ENCODE measurements around the gene TNXB. TPM values are rescaled to one million over a fixed set of nuclear protein-coding genes. Genes with fewer than 3 reads are reported as not detected.
"Not testable (repeated sequence)": the region's sequence is repeated elsewhere in the genome, so short reads cannot be mapped to it uniquely, and the experiment has no call there.

Gene TNXB
- total RNA-seq, 2 donors from 2014 or later, result 4.0 to 9.3 TPM

DNA sequence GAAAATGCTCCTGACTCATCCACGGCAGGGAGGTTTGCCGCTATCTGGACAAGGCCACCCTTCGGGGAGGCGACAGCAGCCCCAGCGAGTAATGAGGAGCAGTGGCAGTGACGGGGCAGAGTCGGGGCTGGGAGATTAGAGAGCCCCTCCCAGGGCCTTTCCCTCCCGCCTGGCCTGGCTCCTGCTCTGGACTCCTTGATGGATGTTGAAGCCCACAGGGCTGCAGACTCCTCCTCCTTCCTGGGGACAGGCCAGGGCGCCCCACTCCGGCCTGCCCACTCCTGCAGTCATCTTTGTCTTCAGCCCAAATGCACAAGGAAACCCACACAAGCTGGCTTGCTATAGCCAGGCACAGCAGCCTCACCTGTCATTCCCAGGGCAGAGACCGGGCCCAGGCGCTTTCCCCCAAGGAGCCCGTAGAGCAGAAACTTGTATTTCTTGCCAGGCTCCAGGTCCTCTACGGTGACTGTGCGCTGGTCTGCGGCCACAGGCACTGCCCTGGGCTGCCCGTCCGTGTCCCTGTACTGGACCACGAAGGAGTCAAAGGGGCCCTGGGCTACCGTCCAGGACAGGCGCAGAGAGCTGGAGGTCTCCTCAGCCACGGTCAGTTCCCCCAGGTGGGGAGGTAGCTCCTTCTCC, 63.2 kb downstream of the TNXB start:
- Mint-ChIP-seq H3K36me3 (ENCODE audit: low read depth) (no peaks in the 10 kb centered on the region), H3K9me3 (no peaks in the 10 kb centered on the region), H3K4me3 (no peak overlapping the region), H3K4me1 (no peaks in the 10 kb centered on the region), H3K27ac (no peak overlapping the region), H3K27me3 (ENCODE audit: insufficient read depth) (no peaks in the 10 kb centered on the region)
- H3K4me3 ChIP-seq (ENCODE audit: low read length), result no peak overlapping the region
- H3K9ac ChIP-seq (ENCODE audit: extremely low read depth, low read length, poor library complexity, severe bottlenecking), result no peak overlapping the region
- H3K27me3 ChIP-seq (ENCODE audit: control insufficient read depth, insufficient read depth, low read length, poor library complexity, severe bottlenecking), result no peaks in the 10 kb centered on the region
- peak; percentile 52 for DNase-seq
- H3K9me3 ChIP-seq (ENCODE audit: control insufficient read depth, low read length), result no peaks in the 10 kb centered on the region
- H3K4me1 ChIP-seq (ENCODE audit: control insufficient read depth, insufficient read depth, low read length), result no peaks in the 10 kb centered on the region
- no peaks in the 10 kb centered on the region for H3K36me3 ChIP-seq (ENCODE audit: control insufficient read depth, insufficient read depth, low read length)
- 94 to 98% methylated on average over 13 to 22 of the region's 22 CpGs for WGBS, 2 experiments (ENCODE audit: insufficient coverage in 1 of 2, insufficient read length in 1 of 2)
- H3K27ac ChIP-seq (ENCODE audit: low read depth, low read length), result no peak overlapping the region
- TF ChIP-seq, protein P1, sequence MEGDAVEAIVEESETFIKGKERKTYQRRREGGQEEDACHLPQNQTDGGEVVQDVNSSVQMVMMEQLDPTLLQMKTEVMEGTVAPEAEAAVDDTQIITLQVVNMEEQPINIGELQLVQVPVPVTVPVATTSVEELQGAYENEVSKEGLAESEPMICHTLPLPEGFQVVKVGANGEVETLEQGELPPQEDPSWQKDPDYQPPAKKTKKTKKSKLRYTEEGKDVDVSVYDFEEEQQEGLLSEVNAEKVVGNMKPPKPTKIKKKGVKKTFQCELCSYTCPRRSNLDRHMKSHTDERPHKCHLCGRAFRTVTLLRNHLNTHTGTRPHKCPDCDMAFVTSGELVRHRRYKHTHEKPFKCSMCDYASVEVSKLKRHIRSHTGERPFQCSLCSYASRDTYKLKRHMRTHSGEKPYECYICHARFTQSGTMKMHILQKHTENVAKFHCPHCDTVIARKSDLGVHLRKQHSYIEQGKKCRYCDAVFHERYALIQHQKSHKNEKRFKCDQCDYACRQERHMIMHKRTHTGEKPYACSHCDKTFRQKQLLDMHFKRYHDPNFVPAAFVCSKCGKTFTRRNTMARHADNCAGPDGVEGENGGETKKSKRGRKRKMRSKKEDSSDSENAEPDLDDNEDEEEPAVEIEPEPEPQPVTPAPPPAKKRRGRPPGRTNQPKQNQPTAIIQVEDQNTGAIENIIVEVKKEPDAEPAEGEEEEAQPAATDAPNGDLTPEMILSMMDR (conservative IDR thresholded peaks at IDR 0.05), result no peak

DNA sequence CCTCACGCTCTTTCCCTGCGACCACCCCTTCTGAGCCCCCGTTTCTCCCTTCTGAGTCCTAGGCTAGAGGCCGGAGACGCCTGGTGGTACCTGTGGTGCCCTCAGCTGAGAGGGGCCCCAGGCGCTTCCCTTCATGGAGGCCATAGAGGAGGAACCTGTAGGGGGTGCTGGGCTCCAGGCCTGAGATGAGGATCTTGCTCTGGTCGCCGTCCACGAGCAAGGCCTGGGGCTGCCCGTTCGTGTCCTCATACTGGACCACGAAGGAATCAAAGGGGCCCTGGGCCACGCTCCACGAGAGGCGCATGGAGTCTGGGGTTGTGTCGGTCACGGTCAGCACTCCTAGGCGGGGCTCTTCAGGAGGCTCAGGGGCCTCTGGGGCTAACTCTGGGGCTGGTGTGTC, 64.2 kb downstream of the TNXB start:
- H3K9me3 ChIP-seq (ENCODE audit: control insufficient read depth, low read length); DNase-seq; H3K4me1 ChIP-seq (ENCODE audit: control insufficient read depth, insufficient read depth, low read length); H3K4me3 Mint-ChIP-seq; H3K36me3 Mint-ChIP-seq (ENCODE audit: low read depth); H3K9me3 Mint-ChIP-seq; H3K27me3 Mint-ChIP-seq (ENCODE audit: insufficient read depth); H3K27ac ChIP-seq (ENCODE audit: low read depth, low read length); H3K27ac Mint-ChIP-seq; H3K4me1 Mint-ChIP-seq; H3K4me3 ChIP-seq (ENCODE audit: low read length); H3K9ac ChIP-seq (ENCODE audit: extremely low read depth, low read length, poor library complexity, severe bottlenecking); H3K36me3 ChIP-seq (ENCODE audit: control insufficient read depth, insufficient read depth, low read length); H3K27me3 ChIP-seq (ENCODE audit: control insufficient read depth, insufficient read depth, low read length, poor library complexity, severe bottlenecking): not testable (repeated sequence)
- 93 to 100% methylated on average over 2 to 6 of the region's 18 CpGs for WGBS, 2 experiments (ENCODE audit: insufficient coverage in 1 of 2, insufficient read length in 1 of 2)

DNA sequence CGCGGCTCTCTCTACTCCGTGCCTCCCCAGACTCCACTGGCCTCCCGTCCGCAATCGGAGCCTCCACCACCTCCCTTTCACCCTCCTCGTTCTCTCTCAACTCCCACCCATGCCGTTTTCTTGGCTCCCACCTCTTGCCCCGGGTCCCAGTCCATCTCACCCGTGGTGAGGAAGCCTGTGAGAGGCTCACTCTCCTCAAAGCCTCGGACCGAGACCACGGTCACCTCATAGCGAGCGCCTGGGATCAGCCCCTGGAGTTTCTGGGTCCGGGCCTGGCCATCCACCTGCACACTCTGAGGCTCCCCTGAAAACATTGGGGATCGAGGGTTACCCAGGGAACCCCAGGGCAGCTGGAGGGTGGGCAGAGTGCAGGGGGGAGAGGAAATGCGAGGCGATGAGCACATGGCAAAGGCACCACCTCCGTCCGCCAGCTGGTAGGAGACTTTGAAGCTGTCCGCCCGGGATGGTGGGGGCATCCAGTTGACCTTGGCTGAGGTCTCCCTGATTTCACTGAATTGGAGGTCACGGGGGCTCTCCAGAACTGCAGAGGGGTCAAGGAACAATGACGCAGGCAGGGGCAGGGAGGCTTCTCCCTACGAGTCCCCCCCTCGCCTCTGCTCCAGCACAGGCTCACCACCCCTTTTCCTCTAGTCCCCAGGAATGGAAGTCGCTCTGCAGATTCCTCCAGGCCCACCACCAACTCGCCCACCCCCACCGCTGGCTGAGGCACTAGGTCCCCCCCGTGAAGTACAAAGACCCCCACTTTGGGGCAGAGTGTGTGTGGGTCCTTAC, 65.4 kb downstream of the TNXB start:
- WGBS, 2 experiments (ENCODE audit: insufficient coverage in 1 of 2, insufficient read length in 1 of 2), result 92 to 97% methylated on average over 7 to 13 of the region's 31 CpGs
- H3K9me3 ChIP-seq (ENCODE audit: control insufficient read depth, low read length); H3K36me3 ChIP-seq (ENCODE audit: control insufficient read depth, insufficient read depth, low read length); H3K4me3 ChIP-seq (ENCODE audit: low read length); H3K36me3 Mint-ChIP-seq (ENCODE audit: low read depth); H3K27me3 ChIP-seq (ENCODE audit: control insufficient read depth, insufficient read depth, low read length, poor library complexity, severe bottlenecking); H3K27me3 Mint-ChIP-seq (ENCODE audit: insufficient read depth); DNase-seq; H3K27ac ChIP-seq (ENCODE audit: low read depth, low read length); H3K4me3 Mint-ChIP-seq; H3K4me1 Mint-ChIP-seq; H3K4me1 ChIP-seq (ENCODE audit: control insufficient read depth, insufficient read depth, low read length); H3K9ac ChIP-seq (ENCODE audit: extremely low read depth, low read length, poor library complexity, severe bottlenecking); H3K27ac Mint-ChIP-seq; H3K9me3 Mint-ChIP-seq: not testable (repeated sequence)

DNA sequence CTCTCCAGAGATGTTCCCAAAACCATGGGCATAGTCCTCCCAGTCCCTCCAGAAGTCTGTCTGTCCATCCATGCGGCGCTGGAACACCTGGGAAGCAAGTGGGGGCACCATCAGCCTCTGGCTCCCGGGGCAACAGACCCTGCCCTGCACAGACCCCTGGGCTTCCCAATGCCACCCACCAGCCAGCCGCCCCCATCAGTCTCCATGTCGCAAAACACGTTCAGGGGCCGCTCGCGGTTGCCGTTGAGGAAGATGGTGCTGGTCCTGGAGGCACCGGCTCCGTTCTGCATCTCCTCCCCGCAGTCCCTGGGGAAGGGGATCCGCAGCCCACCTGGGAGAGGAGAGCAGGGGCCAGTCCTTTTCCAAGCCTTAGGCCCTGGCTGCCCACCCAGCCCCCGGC, 66.9 kb downstream of the TNXB start:
- not testable (repeated sequence) for H3K36me3 Mint-ChIP-seq (ENCODE audit: low read depth); H3K27ac ChIP-seq (ENCODE audit: low read depth, low read length); H3K4me1 Mint-ChIP-seq; H3K9me3 ChIP-seq (ENCODE audit: control insufficient read depth, low read length); H3K4me1 ChIP-seq (ENCODE audit: control insufficient read depth, insufficient read depth, low read length); DNase-seq; H3K36me3 ChIP-seq (ENCODE audit: control insufficient read depth, insufficient read depth, low read length); H3K4me3 ChIP-seq (ENCODE audit: low read length); H3K9me3 Mint-ChIP-seq; H3K27ac Mint-ChIP-seq; H3K4me3 Mint-ChIP-seq; H3K27me3 Mint-ChIP-seq (ENCODE audit: insufficient read depth); H3K27me3 ChIP-seq (ENCODE audit: control insufficient read depth, insufficient read depth, low read length, poor library complexity, severe bottlenecking); H3K9ac ChIP-seq (ENCODE audit: extremely low read depth, low read length, poor library complexity, severe bottlenecking)
- WGBS, 2 experiments (ENCODE audit: insufficient coverage in 1 of 2, insufficient read length in 1 of 2), result 90% methylated on average over 10 of the region's 15 CpGs; no CpG with 5 or more reads in 1 of the 2 experiments

DNA sequence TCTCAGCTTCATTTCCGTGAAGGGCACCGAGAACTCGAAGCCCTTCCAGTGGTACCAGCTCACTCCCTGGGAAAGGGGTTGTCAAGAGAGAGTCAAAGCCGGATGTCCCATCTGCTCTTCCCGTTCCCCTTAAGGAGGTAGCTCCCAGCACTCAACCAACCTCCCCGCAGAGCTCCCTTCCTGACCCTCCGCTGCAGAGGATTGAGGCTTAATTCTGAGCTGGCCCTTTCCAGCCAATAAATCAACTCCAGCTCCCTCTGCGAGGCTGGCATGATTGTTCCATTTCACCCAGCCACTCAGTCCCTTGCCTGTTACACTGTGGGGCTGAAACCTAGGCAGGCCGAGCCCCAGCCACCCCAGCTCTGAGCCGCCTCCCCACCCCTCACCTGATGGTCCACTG, 67.8 kb downstream of the TNXB start:
- H3K9ac ChIP-seq (ENCODE audit: extremely low read depth, low read length, poor library complexity, severe bottlenecking); H3K4me1 Mint-ChIP-seq; H3K36me3 ChIP-seq (ENCODE audit: control insufficient read depth, insufficient read depth, low read length); H3K4me3 ChIP-seq (ENCODE audit: low read length); H3K27me3 Mint-ChIP-seq (ENCODE audit: insufficient read depth); H3K9me3 ChIP-seq (ENCODE audit: control insufficient read depth, low read length); H3K4me3 Mint-ChIP-seq; H3K4me1 ChIP-seq (ENCODE audit: control insufficient read depth, insufficient read depth, low read length); DNase-seq; H3K9me3 Mint-ChIP-seq; H3K36me3 Mint-ChIP-seq (ENCODE audit: low read depth); H3K27ac ChIP-seq (ENCODE audit: low read depth, low read length); H3K27me3 ChIP-seq (ENCODE audit: control insufficient read depth, insufficient read depth, low read length, poor library complexity, severe bottlenecking): not testable (repeated sequence)
- peak overlapping the region; percentile 52 for H3K27ac Mint-ChIP-seq
- WGBS, 2 experiments (ENCODE audit: insufficient coverage in 1 of 2, insufficient read length in 1 of 2), result 94% methylated on average over 4 of the region's 10 CpGs; no CpG with 5 or more reads in 1 of the 2 experiments

DNA sequence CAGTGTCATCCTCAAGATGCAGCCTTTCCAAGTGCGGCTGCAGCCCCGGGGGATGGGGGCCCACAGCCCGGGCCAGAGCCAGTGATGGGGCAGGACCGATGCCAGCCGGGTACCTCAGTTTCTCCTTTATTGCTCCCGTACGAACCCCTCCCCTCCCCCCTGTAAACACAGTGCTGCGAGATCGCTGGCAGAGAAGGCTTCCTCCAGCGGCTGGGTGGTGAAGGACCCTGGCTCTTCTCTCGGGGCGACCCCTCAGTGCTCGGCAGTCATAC, 68.2 kb downstream of the TNXB start:
- not testable (repeated sequence) for H3K4me3 Mint-ChIP-seq; DNase-seq; H3K27me3 ChIP-seq (ENCODE audit: control insufficient read depth, insufficient read depth, low read length, poor library complexity, severe bottlenecking); H3K27me3 Mint-ChIP-seq (ENCODE audit: insufficient read depth); H3K27ac Mint-ChIP-seq; H3K9ac ChIP-seq (ENCODE audit: extremely low read depth, low read length, poor library complexity, severe bottlenecking); H3K9me3 Mint-ChIP-seq; H3K9me3 ChIP-seq (ENCODE audit: control insufficient read depth, low read length); H3K36me3 Mint-ChIP-seq (ENCODE audit: low read depth); H3K4me1 Mint-ChIP-seq; H3K27ac ChIP-seq (ENCODE audit: low read depth, low read length); H3K4me1 ChIP-seq (ENCODE audit: control insufficient read depth, insufficient read depth, low read length); H3K4me3 ChIP-seq (ENCODE audit: low read length); H3K36me3 ChIP-seq (ENCODE audit: control insufficient read depth, insufficient read depth, low read length)
- no CpG with 5 or more reads among the region's 13 CpGs for WGBS, 2 experiments (ENCODE audit: insufficient coverage in 1 of 2, insufficient read length in 1 of 2)

All from endodermal cell (in vitro differentiated cells).